ENCODE measurements around the gene AK4. TPM values are rescaled to one million over a fixed set of nuclear protein-coding genes. Genes with fewer than 3 reads are reported as not detected.

AK4 gene
- total RNA-seq, 1 experiment from 2014 or later, result 180 TPM

- TF ChIP-seq ARID4B (CRISPR knock-in tag; IDR thresholded peaks at IDR 0.05; ENCODE audit: borderline replicate concordance), result no peak
- no peak for TF ChIP-seq TP53 (CRISPR knock-in tag; IDR thresholded peaks at IDR 0.05)
- no peak for TF ChIP-seq CDX4 (CRISPR knock-in tag; IDR thresholded peaks at IDR 0.05; ENCODE audit: borderline replicate concordance)
- no peak for TF ChIP-seq USF1 (CRISPR knock-in tag; IDR thresholded peaks at IDR 0.05)
- no peak for TF ChIP-seq OVOL2 (CRISPR knock-in tag; IDR thresholded peaks at IDR 0.05; ENCODE audit: borderline replicate concordance)
- no peak for TF ChIP-seq CBFB (CRISPR knock-in tag; IDR thresholded peaks at IDR 0.05; ENCODE audit: low read depth)
- TF ChIP-seq HMGA2 (CRISPR knock-in tag; IDR thresholded peaks at IDR 0.05), result no peak
- no peak for TF ChIP-seq GRHL2 (CRISPR knock-in tag; IDR thresholded peaks at IDR 0.05; ENCODE audit: insufficient replicate concordance, severe bottlenecking)
These were observed 106.5 kb downstream of the AK4 start (continued) for GRCh38 chr1:65254320-65255034.

GRCh38 chr1:65255035-65255655, 107.1 kb downstream of the AK4 start:
- Mint-ChIP-seq H3K9me3 (no peaks in the 10 kb centered on the region), H3K27me3 (ENCODE audit: low read depth) (peaks cover 23% of the 10 kb centered on the region), H3K4me3 (peak overlapping the region; percentile 88), H3K27ac (no peak overlapping the region), H3K4me1 (peaks cover 36% of the 10 kb centered on the region), H3K36me3 (no peaks in the 10 kb centered on the region)
- ChIA-PET CTCF (interaction anchor here (1.1 to 2.0 kb wide), 7 partner anchors 19 to 432 kb away, joined by 3 to 9 read pairs (median 3); no protein-coding TSS in a partner anchor), POLR2A (interaction anchor here (0.9 to 2.2 kb wide), 5 partner anchors 8 to 170 kb away, joined by 3 to 8 read pairs (median 4); partner anchors contain the start of genes DNAJC6, LEPR and LEPROT)
- DNase-seq (ENCODE audit: low spot score) (peak; percentile 33), ATAC-seq (peak; percentile 20)
- no peak for TF ChIP-seq PRDM15 (CRISPR knock-in tag; IDR thresholded peaks at IDR 0.05)
- no peak for TF ChIP-seq NFATC4 (CRISPR knock-in tag; IDR thresholded peaks at IDR 0.05)
- no peak for TF ChIP-seq AR (CRISPR knock-in tag; IDR thresholded peaks at IDR 0.05)
- TF ChIP-seq CREB1 (CRISPR knock-in tag; IDR thresholded peaks at IDR 0.05), result no peak
- TF ChIP-seq CDX4 (CRISPR knock-in tag; IDR thresholded peaks at IDR 0.05; ENCODE audit: borderline replicate concordance), result no peak
- no peak for TF ChIP-seq ARID4B (CRISPR knock-in tag; IDR thresholded peaks at IDR 0.05; ENCODE audit: borderline replicate concordance)
- TF ChIP-seq TP53 (CRISPR knock-in tag; IDR thresholded peaks at IDR 0.05), result no peak
- no peak for TF ChIP-seq NR1H2 (CRISPR knock-in tag; IDR thresholded peaks at IDR 0.05)
- no peak for TF ChIP-seq NFE2L1 (CRISPR knock-in tag; IDR thresholded peaks at IDR 0.05)
- no peak for TF ChIP-seq ZNF416 (CRISPR knock-in tag; IDR thresholded peaks at IDR 0.05)
- no peak for TF ChIP-seq MYBL2 (CRISPR knock-in tag; IDR thresholded peaks at IDR 0.05)
